GM23248 (cell line): ENCODE results near the gene UIMC1. TPM values are rescaled to one million over a fixed set of nuclear protein-coding genes. Genes with fewer than 3 reads are reported as not detected.

Experiments used
- DNase-seq: peaks from one replicate; pipeline ENCODE4 v3.0.0-alpha.2; 2015
- H2AFZ ChIP-seq: fragments of 200-600 bp; sonication (generic); 2 replicates; pipeline ENCODE4 v1.6.1; 2016; ENCODE audit warnings: antibody characterized with exemption
- H3F3A ChIP-seq: fragments of 200-600 bp; sonication (generic); 2 replicates; pipeline ENCODE4 v1.6.1; 2016; ENCODE audit warnings: mild to moderate bottlenecking, antibody characterized with exemption, mixed run types; ENCODE audit not compliant: insufficient read depth
- H3K27ac ChIP-seq: fragments of 200-600 bp; sonication (generic); 2 replicates; pipeline ENCODE4 v1.5.1; 2016; ENCODE audit warnings: mild to moderate bottlenecking
- H3K27me3 ChIP-seq: fragments of 200-600 bp; sonication (generic); replicated peaks from 2 replicates; pipeline ENCODE4 v1.6.1; 2016; ENCODE audit warnings: mild to moderate bottlenecking; ENCODE audit not compliant: insufficient read depth
- H3K36me3 ChIP-seq: fragments of 200-600 bp; sonication (generic); 2 replicates; pipeline ENCODE4 v1.6.1; 2016; ENCODE audit warnings: low read depth, mild to moderate bottlenecking
- H3K4me1 ChIP-seq: fragments of 200-600 bp; sonication (generic); 2 replicates; pipeline ENCODE4 v1.6.1; 2016; ENCODE audit warnings: mild to moderate bottlenecking; ENCODE audit not compliant: insufficient read depth
- H3K4me2 ChIP-seq: fragments of 200-600 bp; sonication (generic); one replicate; pipeline ENCODE4 v1.6.1; 2016; ENCODE audit warnings: mild to moderate bottlenecking; ENCODE audit not compliant: unreplicated experiment
- H3K4me3 ChIP-seq: fragments of 200-600 bp; sonication (generic); 2 replicates; pipeline ENCODE4 v1.5.1; 2016; ENCODE audit warnings: mild to moderate bottlenecking
- H3K79me2 ChIP-seq: fragments of 200-600 bp; sonication (generic); 2 replicates; pipeline ENCODE4 v1.6.1; 2016; ENCODE audit warnings: mild to moderate bottlenecking; ENCODE audit not compliant: insufficient read depth
- H3K9ac ChIP-seq: fragments of 200-600 bp; sonication (generic); 2 replicates; pipeline ENCODE4 v1.6.1; 2016; ENCODE audit warnings: mild to moderate bottlenecking
- H3K9me2 ChIP-seq: fragments of 200-600 bp; sonication (generic); 2 replicates; pipeline ENCODE4 v1.6.1; 2016; ENCODE audit warnings: mixed run types, mild to moderate bottlenecking, moderate library complexity; ENCODE audit not compliant: insufficient read depth
- H3K9me3 ChIP-seq: fragments of 200-600 bp; sonication (generic); one replicate; pipeline ENCODE4 v1.6.1; 2017; ENCODE audit warnings: low read depth
- H4K20me1 ChIP-seq: fragments of 200-600 bp; sonication (generic); 2 replicates; pipeline ENCODE4 v1.6.0; 2016; ENCODE audit not compliant: insufficient read depth
- EZH2 ChIP-seq: fragments of 200-600 bp; sonication (generic); IDR thresholded peaks from 2 replicates; pipeline ENCODE4 v1.6.1; 2018; ENCODE audit warnings: antibody characterized with exemption, mild to moderate bottlenecking; ENCODE audit not compliant: insufficient read depth, poor library complexity, severe bottlenecking
- EZH2phosphoT487 ChIP-seq: fragments of 200-600 bp; sonication (generic); IDR thresholded peaks from 2 replicates; pipeline ENCODE4 v1.6.1; 2018; ENCODE audit warnings: antibody characterized with exemption, moderate library complexity, mild to moderate bottlenecking, low read depth; ENCODE audit not compliant: insufficient read depth
- WGBS, 2 experiments: methylation state at CpG; one replicate each; pipeline ENCODE4 v1.1.6; 2015 to 2017; ENCODE audit warnings: low lambda C conversion rate in 2 of 2, low coverage in 1 of 2; ENCODE audit errors: missing lambda C conversion rate in 2 of 2; 5-methylcytosine and 5-hydroxymethylcytosine counted together
- in situ Hi-C: fragments of 300-500 bp; cut with MboI; formaldehyde crosslinking; loops from 2 replicates; pipeline ENCODE4 v1.15.0; 2020
- polyA plus RNA-seq: library from polyadenylated mRNA; unstranded; fragments of >200 nt; fragmentation: Nextera tagmentation; extraction: Ambion mirVana; gene quantifications from 2 replicates; pipeline ENCODE4 v1.2.1, GENCODE V29; 2016
- total RNA-seq: library from RNA; depleted of rRNA; stranded (reverse); fragments of >200 nt; shearing (Covaris generic); gene quantifications from 2 replicates; pipeline ENCODE4 v1.2.3, GENCODE V29; 2014; rRNA removed

The UIMC1 gene
- total and polyA plus RNA-seq, 2 experiments from 2014 or later: 18.4 to 27.6 TPM

DNA sequence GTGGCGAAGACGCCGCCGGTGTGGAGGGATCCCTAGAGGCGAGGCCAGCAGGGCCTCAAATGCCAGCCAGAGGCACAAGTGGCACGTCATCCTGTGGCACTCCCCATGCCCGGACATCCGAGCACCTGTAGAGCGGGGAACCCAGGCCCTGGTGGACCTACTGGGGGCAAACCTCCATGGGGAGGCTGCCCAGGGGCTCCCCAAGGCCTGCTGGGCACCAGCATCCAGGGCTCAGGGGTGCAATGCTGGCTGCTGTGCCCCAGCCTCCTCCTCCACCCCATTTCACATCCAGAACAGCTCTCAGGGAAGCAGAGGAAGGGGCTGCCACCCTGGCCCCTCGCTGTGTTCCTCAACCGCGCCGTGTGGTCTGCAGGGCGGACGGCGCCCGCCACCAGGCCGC, 151.0 kb downstream of the UIMC1 start:
- TF ChIP-seq EZH2phosphoT487: no peak
- no peak for TF ChIP-seq EZH2
- 80% methylated on average over 15 to 18 of the region's 18 CpGs for whole genome bisulfite sequencing, 2 experiments
- no peak overlapping the region for H3K27ac ChIP-seq
- H3F3A ChIP-seq: no peaks in the 10 kb centered on the region
- no peak overlapping the region for H3K4me3 ChIP-seq
- no peaks in the 10 kb centered on the region for H3K36me3 ChIP-seq
- no peak overlapping the region for H3K4me2 ChIP-seq
- H3K27me3 ChIP-seq: no peaks in the 10 kb centered on the region; the same call in 1 of the 2 replicates
- in situ Hi-C loops: no loop called here
- no peak for DNase-seq
- H3K9me2 ChIP-seq: no peaks in the 10 kb centered on the region
- no peaks in the 10 kb centered on the region for H3K4me1 ChIP-seq
- H3K9ac ChIP-seq: no peak overlapping the region
- no peaks in the 10 kb centered on the region for H3K79me2 ChIP-seq
- H3K9me3 ChIP-seq: no peaks in the 10 kb centered on the region
- H2AFZ ChIP-seq: no peak overlapping the region
- H4K20me1 ChIP-seq: no peaks in the 10 kb centered on the region

Other genes starting within 250 kb of the UIMC1 start
- not detected in 2 replicates for gene UNC5A, start 196.2 kb downstream of the UIMC1 start, total RNA-seq
- gene UNC5A, start 196.2 kb downstream of the UIMC1 start, polyA plus RNA-seq: not detected in 2 replicates
- not detected in 2 replicates for gene HK3, start 107.4 kb downstream of the UIMC1 start, total RNA-seq
- not detected in 2 replicates for gene HK3, start 107.4 kb downstream of the UIMC1 start, polyA plus RNA-seq
- gene ZNF346, start 15.9 kb upstream of the UIMC1 start, total RNA-seq: 9.9 and 13.5 TPM in 2 replicates
- 11.6 and 14.8 TPM in 2 replicates for gene ZNF346, start 15.9 kb upstream of the UIMC1 start, polyA plus RNA-seq
- gene FGFR4, start 80.1 kb upstream of the UIMC1 start, total RNA-seq: not detected in 2 replicates
- 0.10 TPM in 1 of 2 replicates, not detected in the other for gene FGFR4, start 80.1 kb upstream of the UIMC1 start, polyA plus RNA-seq
- 29.7 and 31.9 TPM in 2 replicates for gene NSD1, start 127.0 kb upstream of the UIMC1 start, total RNA-seq
- gene NSD1, start 127.0 kb upstream of the UIMC1 start, polyA plus RNA-seq: 25.9 and 26.9 TPM in 2 replicates